NOMO-1 treated with DMSO at 0.1 percent for 48 hours (cell line): ENCODE measurements around the gene MSH2.
"Not testable (repeated sequence)": the region's sequence is repeated elsewhere in the genome, so short reads cannot be mapped to it uniquely, and the experiment has no call there.

ENCODE experiments used
- DNase-seq: peaks from one replicate; lab custom pipeline; 2025; ENCODE audit not compliant: unreplicated experiment; lab: John Stamatoyannopoulos, UW

MSH2 gene

DNA sequence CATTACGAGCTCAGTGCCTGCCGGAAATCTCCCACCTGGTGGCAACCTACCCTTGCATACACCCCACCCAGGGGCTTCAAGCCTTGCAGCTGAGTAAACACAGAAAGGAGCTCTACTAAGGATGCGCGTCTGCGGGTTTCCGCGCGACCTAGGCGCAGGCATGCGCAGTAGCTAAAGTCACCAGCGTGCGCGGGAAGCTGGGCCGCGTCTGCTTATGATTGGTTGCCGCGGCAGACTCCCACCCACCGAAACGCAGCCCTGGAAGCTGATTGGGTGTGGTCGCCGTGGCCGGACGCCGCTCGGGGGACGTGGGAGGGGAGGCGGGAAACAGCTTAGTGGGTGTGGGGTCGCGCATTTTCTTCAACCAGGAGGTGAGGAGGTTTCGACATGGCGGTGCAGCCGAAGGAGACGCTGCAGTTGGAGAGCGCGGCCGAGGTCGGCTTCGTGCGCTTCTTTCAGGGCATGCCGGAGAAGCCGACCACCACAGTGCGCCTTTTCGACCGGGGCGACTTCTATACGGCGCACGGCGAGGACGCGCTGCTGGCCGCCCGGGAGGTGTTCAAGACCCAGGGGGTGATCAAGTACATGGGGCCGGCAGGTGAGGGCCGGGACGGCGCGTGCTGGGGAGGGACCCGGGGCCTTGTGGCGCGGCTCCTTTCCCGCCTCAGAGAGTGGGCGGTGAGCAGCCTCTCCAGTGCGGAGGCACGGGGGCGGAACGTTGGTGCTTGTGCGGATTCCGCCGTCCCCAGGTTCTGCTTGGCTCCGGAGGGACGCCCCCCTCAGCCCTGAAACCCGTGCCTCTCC, at the start of gene MSH2:
Gene MSH2, plus strand, starts transcription at position 352 of the 804 bp plus-strand sequence. Its CDS starts 36 bp downstream, at position 388.
- peak; percentile 94 for DNase-seq

DNA sequence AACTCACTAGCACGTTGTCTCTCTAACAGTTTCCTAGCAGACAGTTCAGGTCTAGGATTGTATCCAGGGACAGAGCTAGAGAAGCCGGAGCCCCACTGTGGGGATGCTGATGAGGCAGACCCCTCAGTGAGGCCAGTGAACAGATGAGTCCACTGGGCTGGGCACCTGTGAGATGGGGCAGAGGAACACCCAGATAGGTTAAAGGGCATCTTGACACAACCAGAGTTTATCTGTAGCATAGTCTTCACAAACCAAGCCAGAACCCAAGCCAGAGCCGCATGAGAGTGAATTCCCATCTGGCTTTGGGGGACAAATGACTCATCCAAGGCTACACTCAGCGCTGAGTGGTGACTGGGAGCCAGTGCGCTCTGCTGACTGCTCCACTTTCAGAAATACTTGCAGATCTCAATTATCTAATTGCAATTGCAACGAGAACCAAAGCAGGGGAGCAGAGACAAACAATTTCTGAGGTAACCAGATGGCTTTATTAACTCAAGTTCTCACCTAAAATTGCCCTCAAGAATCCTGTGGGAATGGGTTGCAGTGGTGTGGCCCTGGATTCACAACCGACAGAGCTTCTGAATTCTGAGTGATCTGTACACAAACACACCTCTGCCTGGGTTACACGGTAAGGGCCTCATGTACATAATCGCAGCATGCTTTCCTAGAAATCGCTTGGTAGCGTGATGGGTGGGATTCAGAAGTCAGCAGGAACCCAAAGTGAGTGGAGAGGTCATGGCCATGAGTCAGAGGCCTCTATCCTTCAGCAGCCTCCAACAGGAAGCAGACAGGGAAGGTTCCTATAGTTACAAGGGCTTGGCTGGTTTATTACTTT, 48.7 kb upstream of the MSH2 start:
- no peak for DNase-seq

DNA sequence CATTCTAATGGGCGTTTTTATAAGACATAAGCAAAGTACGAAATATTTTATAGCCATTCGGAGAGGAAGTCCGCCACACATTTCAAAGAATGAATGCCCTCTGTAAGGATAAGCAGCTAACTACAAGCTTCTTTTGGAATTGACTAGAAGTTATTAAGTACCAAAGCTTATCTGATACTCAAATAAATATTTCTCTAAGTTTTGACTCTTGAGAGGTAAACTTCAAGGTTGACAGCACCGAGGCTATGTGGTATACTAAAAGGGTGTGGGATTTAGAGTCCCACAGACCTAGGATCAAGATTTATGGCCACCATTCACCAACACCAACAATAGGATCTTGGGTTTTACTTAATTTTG, 48.1 kb upstream of the MSH2 start:
- DNase-seq, result no peak

- DNase-seq, result no peak
Observed at GRCh38 chr2:47357483-47357882, 45.5 kb upstream of the MSH2 start.

GRCh38 chr2:47359375-47359868, 43.5 kb upstream of the MSH2 start:
- no peak for DNase-seq

GRCh38 chr2:47360283-47360682, 42.7 kb upstream of the MSH2 start:
- no peak for DNase-seq

DNA sequence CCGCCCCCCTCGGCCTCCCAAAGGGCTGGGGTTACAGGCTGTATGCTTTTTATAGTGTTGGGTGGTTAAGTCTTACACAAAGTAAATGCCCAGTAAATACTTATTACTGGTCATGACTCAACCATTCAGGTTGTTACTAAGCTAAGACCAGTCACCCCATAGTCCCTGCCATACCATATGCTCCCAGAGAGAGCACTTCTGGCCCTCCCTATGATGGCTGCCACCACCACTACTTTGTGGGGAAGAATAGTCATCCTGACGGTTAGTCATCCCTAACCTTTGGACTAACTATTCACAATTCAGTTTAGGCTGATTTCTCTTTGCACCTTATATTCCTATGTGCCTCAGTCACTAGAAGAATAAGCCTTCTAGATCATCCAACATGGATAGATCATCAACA, 42.0 kb upstream of the MSH2 start:
- DNase-seq, result no peak

- not testable (repeated sequence) for DNase-seq
Observed at GRCh38 chr2:47361505-47362229, 41.3 kb upstream of the MSH2 start.

- no peak for DNase-seq
Observed at GRCh38 chr2:47373747-47374146, 29.2 kb upstream of the MSH2 start.

DNA sequence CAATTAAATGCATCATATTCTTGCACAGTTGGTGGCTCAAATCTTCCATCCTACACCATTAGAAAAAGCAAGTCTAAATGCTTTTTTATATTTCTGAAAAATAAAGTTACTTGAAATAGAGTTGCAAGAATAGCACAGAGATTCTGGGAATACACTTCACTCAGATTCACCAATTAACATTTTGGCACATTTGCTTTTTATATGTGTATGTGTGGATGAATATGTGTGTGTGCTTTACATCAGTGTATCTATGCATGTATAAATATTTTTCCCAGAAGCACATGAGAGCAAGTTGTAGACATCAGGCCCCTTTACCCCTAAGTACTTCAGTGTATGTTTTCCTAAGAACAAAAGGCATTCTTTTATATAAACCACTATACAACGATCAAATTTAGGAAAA, 27.6 kb upstream of the MSH2 start:
- no peak for DNase-seq

DNA sequence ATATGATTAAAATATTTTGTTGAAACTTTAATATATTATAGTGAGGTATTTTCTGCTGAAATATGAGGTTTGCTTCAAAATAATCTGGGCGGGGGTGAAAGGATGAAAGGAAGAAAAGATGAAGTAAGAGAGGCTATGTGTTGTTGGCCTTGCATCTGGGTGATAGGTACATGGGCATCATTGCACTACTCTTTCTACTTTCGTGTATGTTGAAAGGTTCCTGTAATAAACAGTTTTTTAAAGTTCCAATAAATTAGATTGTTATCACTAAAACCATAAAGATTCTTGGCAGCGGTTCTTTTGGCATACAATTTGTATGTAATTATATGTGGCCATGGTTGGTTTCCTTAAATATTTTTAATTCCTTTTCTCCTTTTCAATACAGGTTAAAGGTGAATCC, 23.6 kb upstream of the MSH2 start:
- DNase-seq, result no peak

GRCh38 chr2:47381408-47381807, 21.5 kb upstream of the MSH2 start:
- no peak for DNase-seq

DNA sequence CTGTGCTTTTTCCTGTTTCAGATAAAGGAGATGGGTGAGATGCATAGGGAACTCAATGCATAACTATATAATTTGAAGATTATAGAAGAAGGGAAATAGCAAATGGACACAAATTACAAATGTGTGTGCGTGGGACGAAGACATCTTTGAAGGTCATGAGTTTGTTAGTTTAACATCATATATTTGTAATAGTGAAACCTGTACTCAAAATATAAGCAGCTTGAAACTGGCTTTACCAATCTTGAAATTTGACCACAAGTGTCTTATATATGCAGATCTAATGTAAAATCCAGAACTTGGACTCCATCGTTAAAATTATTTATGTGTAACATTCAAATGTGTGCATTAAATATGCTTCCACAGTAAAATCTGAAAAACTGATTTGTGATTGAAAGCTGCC, 16.4 kb upstream of the MSH2 start:
- no peak for DNase-seq

- peak; percentile 55 for DNase-seq
Observed at GRCh38 chr2:47388888-47389287, 14.1 kb upstream of the MSH2 start.

- DNase-seq, result no peak
Observed at GRCh38 chr2:47389692-47390091, 13.3 kb upstream of the MSH2 start.

DNA sequence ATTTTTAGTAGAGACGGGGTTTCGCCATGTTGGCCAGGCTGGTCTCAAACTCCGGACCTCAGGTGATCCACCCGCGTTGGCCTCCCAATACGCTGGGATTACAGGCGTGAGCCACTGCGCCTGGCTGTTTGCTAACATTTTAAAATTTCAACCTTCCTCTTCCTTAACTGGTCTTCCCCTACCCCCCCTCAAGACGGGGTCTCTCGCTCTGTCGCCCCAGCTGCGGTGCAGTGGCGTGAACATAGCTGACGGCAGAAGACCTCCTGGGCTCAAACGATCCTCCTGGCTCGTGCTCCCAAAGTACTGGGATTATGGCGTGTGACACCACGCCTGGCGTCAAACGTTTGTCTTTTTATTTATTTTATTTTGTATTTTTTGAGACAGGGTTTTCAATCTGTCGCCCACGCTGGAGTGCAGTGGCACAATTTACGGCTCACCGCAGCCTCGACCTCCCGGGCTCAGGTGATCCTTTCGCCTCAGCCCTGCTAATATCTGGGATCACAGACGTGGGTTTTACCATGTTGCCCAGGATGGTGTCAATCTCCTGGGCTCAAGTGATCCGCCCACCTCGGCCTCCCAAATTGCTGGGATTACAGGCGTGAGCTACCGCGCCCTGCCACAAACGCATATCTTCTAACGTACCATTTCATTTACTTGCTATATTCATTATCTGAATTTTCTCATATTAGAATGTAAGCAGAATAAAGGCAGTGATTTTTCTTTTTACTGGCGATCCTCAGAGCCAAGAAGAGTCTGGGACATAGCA, 984 bp upstream of the MSH2 start:
- DNase-seq, result no peak

- DNase-seq, result no peak
Observed at GRCh38 chr2:47402555-47402804, 476 bp upstream of the MSH2 start.

DNA sequence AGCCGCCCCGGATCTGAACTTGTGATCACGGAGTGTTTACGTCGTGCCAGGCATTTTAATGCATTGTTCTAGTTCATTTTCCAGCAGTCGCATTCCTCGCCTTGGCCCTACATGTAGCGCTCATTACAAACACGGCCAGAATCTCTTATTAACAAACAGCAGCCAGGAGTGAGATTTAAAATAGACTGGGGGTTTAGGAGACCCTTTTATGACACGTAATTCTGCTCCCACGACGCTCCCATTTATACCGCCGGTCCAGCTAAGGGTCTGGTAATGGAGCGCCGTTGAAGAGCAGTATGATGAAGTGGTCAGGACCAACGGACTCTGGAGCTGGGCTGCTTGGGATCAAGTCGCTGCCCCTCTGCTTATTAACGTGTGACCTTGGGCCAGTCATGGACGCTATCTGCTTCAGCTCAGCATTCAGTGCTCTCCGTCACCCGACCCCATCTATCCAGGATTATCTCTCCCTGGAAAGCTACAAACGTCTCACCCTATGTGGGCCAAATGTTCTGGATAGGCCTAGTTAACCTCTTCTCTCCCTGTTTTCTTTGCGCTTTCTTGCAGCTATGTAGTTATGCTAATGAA, 745 bp downstream of the MSH2 start:
- DNase-seq, result no peak

DNA sequence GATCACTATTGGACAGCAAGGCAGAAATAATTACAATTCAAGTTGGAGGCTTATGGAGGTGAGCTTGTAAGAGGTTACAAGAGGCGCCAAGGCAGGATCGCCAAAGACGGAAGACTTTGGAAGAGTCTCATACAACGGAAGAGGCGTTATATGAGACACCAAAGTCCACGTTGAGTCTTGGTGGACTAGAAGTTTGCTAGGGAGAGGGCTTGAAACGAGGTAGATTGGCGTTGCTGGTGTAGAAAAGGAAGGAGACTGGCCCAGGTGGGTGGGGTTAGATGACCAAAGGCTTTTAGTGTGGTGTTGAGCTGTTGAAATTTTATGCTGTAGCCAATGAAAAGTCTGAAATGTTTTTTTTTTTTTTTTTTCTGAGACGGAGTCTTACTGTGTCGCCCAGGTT, 1.4 kb downstream of the MSH2 start:
- DNase-seq, result no peak

DNA sequence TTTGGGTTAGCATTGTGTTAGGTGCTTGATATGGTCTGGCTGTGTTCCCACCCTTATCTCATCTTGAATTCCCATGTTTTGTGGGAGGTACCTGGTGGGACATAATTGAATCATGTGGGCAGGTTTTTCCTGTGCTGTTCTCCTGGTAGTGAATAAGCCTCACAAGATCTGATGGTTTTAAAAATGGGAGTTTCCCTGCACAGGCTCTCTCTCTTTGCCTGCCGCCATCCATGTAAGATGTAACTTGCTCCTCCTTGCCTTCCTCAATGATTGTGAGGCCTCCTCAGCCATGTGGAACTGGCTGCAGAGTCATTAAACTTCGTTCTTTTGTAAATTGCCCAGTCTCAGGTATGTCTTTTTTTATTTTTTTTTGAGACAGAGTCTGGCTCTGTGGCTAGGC, 2.8 kb downstream of the MSH2 start:
- DNase-seq, result no peak
